ENCODE data around the gene PSMD4.
"Not testable (repeated sequence)": the region's sequence is repeated elsewhere in the genome, so short reads cannot be mapped to it uniquely, and the experiment has no call there.

PSMD4 gene

GRCh38 chr1:151254217-151255213 lies at the start of gene PSMD4:
TSS of gene PSMD4 (plus strand) at chr1:151254734. CDS start at chr1:151254783, 49 bp downstream.
- DNase-seq, result peak; percentile 92

- not testable (repeated sequence) for DNase-seq
These were observed 49.1 kb upstream of the PSMD4 start for GRCh38 chr1:151205381-151205965.

- DNase-seq, result no peak
These were observed 43.7 kb upstream of the PSMD4 start for GRCh38 chr1:151210830-151211229.

- DNase-seq, result no peak
These were observed 42.4 kb upstream of the PSMD4 start for GRCh38 chr1:151211972-151212705.

- no peak for DNase-seq
These were observed 41.0 kb upstream of the PSMD4 start for GRCh38 chr1:151213560-151213959.

GRCh38 chr1:151221616-151222015 lies 32.9 kb upstream of the PSMD4 start:
- no peak for DNase-seq

- peak; percentile 12 for DNase-seq
These were observed 32.4 kb upstream of the PSMD4 start for GRCh38 chr1:151222130-151222529.

GRCh38 chr1:151235235-151235634 lies 19.3 kb upstream of the PSMD4 start:
- DNase-seq, result no peak

- DNase-seq, result no peak
These were observed 16.7 kb upstream of the PSMD4 start for GRCh38 chr1:151237678-151238466.

GRCh38 chr1:151238467-151238739 lies 16.1 kb upstream of the PSMD4 start:
- DNase-seq, result peak; percentile 82

GRCh38 chr1:151242442-151242841 lies 12.1 kb upstream of the PSMD4 start:
- DNase-seq, result no peak

GRCh38 chr1:151243683-151244216 lies 10.8 kb upstream of the PSMD4 start:
- no peak for DNase-seq

GRCh38 chr1:151246786-151247185 lies 7.7 kb upstream of the PSMD4 start:
- no peak for DNase-seq

- peak; percentile 78 for DNase-seq
These were observed 2.7 kb upstream of the PSMD4 start for GRCh38 chr1:151251656-151252470.

- DNase-seq, result no peak
These were observed 847 bp downstream of the PSMD4 start for GRCh38 chr1:151255381-151255780.

GRCh38 chr1:151259351-151259750 lies 4.8 kb downstream of the PSMD4 start:
- DNase-seq, result no peak

GRCh38 chr1:151265446-151266236 lies 11.1 kb downstream of the PSMD4 start:
- DNase-seq, result no peak

- no peak for DNase-seq
These were observed 11.8 kb downstream of the PSMD4 start for GRCh38 chr1:151266315-151266714.

- no peak for DNase-seq
These were observed 12.3 kb downstream of the PSMD4 start for GRCh38 chr1:151266821-151267220.

- no peak for DNase-seq
These were observed 13.2 kb downstream of the PSMD4 start for GRCh38 chr1:151267760-151268159.

Measured in NCI-H446 treated with DMSO at 0.1 percent for 48 hours (cell line).